ENCODE results near the gene SPNS3.

SPNS3 gene

GRCh38 chr17:4422864-4423263 lies 10.9 kb upstream of the SPNS3 start:
- H3K4me2 ChIP-seq (ENCODE audit: low read length) = peak overlapping the region; percentile 49
- H3K27me3 ChIP-seq (ENCODE audit: control insufficient read depth, low read length) = no peaks in the 10 kb centered on the region
- no peaks in the 10 kb centered on the region for H4K20me1 ChIP-seq (ENCODE audit: control insufficient read depth, insufficient read depth, low read depth, low read length)
- TF ChIP-seq CTCF (IDR thresholded peaks at IDR 0.05; ENCODE audit: low read depth, low read length, poor library complexity, severe bottlenecking) (no peak), EZH2phosphoT487 (IDR thresholded peaks at IDR 0.05; ENCODE audit: borderline replicate concordance, low read length) (no peak)
- H3K4me1 ChIP-seq (ENCODE audit: control insufficient read depth, low read length) = peaks cover 45% of the 10 kb centered on the region
- H3K9me2 ChIP-seq (replicated peaks; ENCODE audit: control insufficient read depth, low read length) = no peaks in the 10 kb centered on the region
- no peaks in the 10 kb centered on the region for H3K9me3 ChIP-seq (ENCODE audit: control insufficient read depth, insufficient read depth, low read length)
- no peaks in the 10 kb centered on the region for H3K79me2 ChIP-seq (ENCODE audit: control insufficient read depth, low read length)
- H3F3A ChIP-seq (ENCODE audit: control insufficient read depth, insufficient read depth) = 0 out of 2 replicates have a peak, but pooled peaks cover 4% of the 10 kb centered on the region
- no peak overlapping the region for H3K27ac ChIP-seq (ENCODE audit: low read depth, low read length)
- peak overlapping the region; percentile 14; the same call in 1 of the 2 replicates for H3K4me3 ChIP-seq (ENCODE audit: low read length)
- H3K36me3 ChIP-seq (ENCODE audit: control insufficient read depth, low read length) = no peaks in the 10 kb centered on the region

- H3K4me1 ChIP-seq (ENCODE audit: control insufficient read depth, low read length) = peaks cover 67% of the 10 kb centered on the region
- H3K4me3 ChIP-seq (ENCODE audit: low read length) = no peak overlapping the region
- H3K36me3 ChIP-seq (ENCODE audit: control insufficient read depth, low read length) = no peaks in the 10 kb centered on the region
- H3K9me3 ChIP-seq (ENCODE audit: control insufficient read depth, insufficient read depth, low read length) = no peaks in the 10 kb centered on the region
- H3K79me2 ChIP-seq (ENCODE audit: control insufficient read depth, low read length) = no peaks in the 10 kb centered on the region
- H3K9me2 ChIP-seq (replicated peaks; ENCODE audit: control insufficient read depth, low read length) = no peaks in the 10 kb centered on the region
- H3K4me2 ChIP-seq (ENCODE audit: low read length) = no peak overlapping the region
- no peaks in the 10 kb centered on the region for H4K20me1 ChIP-seq (ENCODE audit: control insufficient read depth, insufficient read depth, low read depth, low read length)
- TF ChIP-seq EZH2phosphoT487 (IDR thresholded peaks at IDR 0.05; ENCODE audit: borderline replicate concordance, low read length) (no peak), CTCF (IDR thresholded peaks at IDR 0.05; ENCODE audit: low read depth, low read length, poor library complexity, severe bottlenecking) (no peak)
- peaks cover 13% of the 10 kb centered on the region for H3F3A ChIP-seq (ENCODE audit: control insufficient read depth, insufficient read depth)
- no peaks in the 10 kb centered on the region for H3K27me3 ChIP-seq (ENCODE audit: control insufficient read depth, low read length)
- H3K27ac ChIP-seq (ENCODE audit: low read depth, low read length) = no peak overlapping the region
Observed at GRCh38 chr17:4425398-4425797, 8.3 kb upstream of the SPNS3 start.

- Histone ChIP-seq H3K4me1 (ENCODE audit: control insufficient read depth, low read length) (peaks cover 57% of the 10 kb centered on the region), H3K9me2 (replicated peaks; ENCODE audit: control insufficient read depth, low read length) (no peaks in the 10 kb centered on the region), H3K9me3 (ENCODE audit: control insufficient read depth, insufficient read depth, low read length) (no peaks in the 10 kb centered on the region), H3K4me2 (ENCODE audit: low read length) (peak overlapping the region; percentile 66), H3F3A (ENCODE audit: control insufficient read depth, insufficient read depth) (peaks cover 17% of the 10 kb centered on the region), H3K27me3 (ENCODE audit: control insufficient read depth, low read length) (no peaks in the 10 kb centered on the region), H3K36me3 (ENCODE audit: control insufficient read depth, low read length) (no peaks in the 10 kb centered on the region), H3K27ac (ENCODE audit: low read depth, low read length) (peak overlapping the region; percentile 39; the same call in 1 of the 2 replicates), H3K79me2 (ENCODE audit: control insufficient read depth, low read length) (no peaks in the 10 kb centered on the region), H4K20me1 (ENCODE audit: control insufficient read depth, insufficient read depth, low read depth, low read length) (no peaks in the 10 kb centered on the region), H3K4me3 (ENCODE audit: low read length) (peak overlapping the region; percentile 41)
- TF ChIP-seq EZH2phosphoT487 (IDR thresholded peaks at IDR 0.05; ENCODE audit: borderline replicate concordance, low read length) = no peak
- no peak for TF ChIP-seq CTCF (IDR thresholded peaks at IDR 0.05; ENCODE audit: low read depth, low read length, poor library complexity, severe bottlenecking)
Observed at GRCh38 chr17:4426499-4427208, 7.1 kb upstream of the SPNS3 start.

Data from DOHH2 (cell line).